HS-5 (cell line): ENCODE measurements around the gene DGKI.
A peak's percentile ranks its signal among the peaks of the same experiment; 100 is the strongest.

Source experiments
- DNase-seq: peaks from one replicate; pipeline ENCODE4 v3.0.0-alpha.2; 2012; ENCODE audit warnings: low read depth

The DGKI gene

DNA sequence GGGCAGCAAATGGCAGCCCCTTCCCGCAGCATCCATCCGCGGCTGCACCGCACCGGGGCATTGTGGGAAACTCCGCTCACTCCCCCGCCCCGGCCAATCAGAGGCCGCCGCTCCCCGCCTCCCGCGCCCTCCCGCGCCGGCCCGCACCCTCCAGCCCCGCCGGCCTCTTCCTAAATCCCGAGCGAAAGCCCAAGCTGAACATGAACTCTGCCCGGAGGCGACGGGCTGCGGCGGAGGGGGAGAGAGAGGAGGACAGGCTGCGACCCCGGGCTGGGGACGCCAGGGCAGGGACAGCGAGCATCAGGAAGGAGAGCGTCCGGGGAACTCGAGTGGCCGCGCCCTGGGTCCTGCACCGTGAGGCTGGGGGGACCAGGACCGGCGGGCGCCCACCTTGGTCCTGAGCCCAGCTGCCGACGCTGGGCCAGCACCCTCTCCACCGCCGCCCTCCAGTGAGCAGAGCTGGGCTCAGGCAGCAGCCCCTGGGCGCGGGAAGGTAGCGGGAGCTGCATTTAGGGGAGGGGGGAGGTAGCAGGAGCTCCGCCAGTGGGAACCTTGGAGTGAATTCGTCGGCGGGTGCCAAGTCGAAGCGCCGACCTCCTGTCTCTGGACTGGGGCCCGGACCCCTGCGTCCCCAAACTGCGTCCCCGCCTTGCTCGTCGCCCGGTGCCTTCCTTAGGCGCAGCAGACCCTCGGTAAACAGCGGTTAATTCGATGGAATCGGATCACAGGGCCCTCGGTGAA is at the start of gene DGKI:
Gene DGKI, minus strand, starts transcription at position 148 of the 741 bp plus-strand sequence.
- DNase-seq: no peak

- no peak for DNase-seq
Measured at GRCh38 chr7:137895301-137896221, 48.8 kb upstream of the DGKI start.

DNA sequence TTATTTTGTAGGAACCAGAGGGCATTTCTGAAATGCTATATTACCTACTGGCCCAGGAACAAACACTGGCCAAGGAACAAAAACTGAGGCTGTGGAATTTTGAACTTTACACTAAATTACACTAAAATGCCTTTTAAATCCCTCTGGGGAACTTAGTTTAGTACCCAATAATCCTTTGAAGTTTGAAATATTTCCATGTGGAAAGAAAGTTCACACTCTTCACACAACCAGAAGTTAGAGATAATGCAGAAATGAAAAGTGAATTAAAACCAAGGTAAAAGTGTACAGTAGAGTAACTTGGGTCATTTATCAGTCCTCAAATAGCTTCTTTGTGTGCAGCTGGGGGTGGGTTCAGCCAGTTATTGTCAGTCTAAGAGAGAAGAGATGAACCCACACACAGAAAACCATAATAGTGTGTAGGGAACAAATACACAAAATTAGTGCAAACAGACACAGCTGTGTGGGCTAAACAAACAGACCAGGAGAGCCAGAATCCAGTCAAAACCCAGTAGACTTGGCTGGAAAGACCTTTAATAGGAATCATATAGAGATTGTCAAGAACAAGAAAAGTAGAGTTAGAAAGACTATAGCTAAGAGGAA is 46.5 kb upstream of the DGKI start:
- no peak for DNase-seq

- DNase-seq: no peak
Measured at GRCh38 chr7:137891016-137891655, 44.4 kb upstream of the DGKI start.

DNA sequence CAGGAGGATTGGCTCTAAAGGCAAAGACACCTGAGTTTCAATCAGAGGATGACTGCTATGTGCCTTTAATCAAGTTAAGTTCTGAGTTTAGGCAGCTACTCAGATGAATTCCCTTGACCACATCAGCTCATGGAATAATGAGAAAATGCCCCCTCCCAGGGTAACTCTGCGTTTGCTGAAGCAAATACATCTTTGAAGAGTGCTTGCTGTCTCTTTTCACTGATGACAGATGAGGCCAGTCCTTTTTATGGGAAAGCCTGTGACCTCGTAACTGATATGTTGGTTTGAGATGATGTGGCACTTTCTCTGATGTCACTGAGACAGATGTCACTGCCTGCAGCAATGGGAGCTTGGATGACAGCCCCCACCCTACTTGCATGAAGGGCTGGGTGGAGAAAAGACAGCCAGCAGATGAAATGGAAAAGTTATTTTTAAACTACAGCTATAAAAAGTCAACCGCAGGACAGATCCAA is 43.7 kb upstream of the DGKI start:
- no peak for DNase-seq

DNA sequence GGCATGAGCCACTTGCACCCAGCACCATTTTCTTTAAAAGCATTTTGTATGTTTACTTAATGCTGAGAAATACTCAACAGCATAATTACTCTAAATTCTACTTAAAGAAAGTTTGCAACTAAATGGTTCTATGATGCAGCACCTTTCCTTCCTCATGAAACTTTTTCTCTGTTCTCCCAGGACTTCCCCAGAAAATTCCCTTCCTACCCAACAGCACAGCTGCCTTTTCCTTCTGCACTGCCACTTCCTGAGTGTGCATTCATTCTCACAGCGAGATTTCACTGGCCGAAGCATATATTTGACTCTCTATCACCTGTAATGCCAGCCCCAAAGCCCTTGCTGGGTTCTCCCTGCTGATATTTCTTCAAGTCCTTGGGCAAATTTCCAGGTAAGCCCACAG is 41.5 kb upstream of the DGKI start:
- DNase-seq: no peak

GRCh38 chr7:137886746-137887145 is 40.0 kb upstream of the DGKI start:
- no peak for DNase-seq

DNA sequence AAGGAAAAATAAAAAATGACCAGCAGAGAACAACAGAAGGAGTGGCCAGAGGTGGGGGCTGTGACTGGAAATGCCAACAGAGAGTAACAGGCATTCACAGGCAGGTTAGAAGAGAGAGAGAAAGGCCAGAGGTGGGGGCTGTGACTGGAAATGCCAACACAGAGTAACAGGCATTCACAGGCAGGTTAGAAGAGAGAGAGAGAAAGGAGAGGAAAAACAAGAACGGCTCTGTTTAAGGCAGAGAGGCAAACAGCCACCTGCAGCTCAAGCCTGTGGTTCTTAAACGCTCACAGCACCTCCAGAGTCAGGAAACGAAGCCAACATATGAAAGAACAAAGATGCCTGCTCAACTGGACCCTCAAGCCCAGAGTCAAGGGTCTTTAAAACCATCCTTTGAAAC is 39.5 kb upstream of the DGKI start:
- no peak for DNase-seq

- DNase-seq: no peak
Measured at GRCh38 chr7:137885678-137886077, 38.9 kb upstream of the DGKI start.

DNA sequence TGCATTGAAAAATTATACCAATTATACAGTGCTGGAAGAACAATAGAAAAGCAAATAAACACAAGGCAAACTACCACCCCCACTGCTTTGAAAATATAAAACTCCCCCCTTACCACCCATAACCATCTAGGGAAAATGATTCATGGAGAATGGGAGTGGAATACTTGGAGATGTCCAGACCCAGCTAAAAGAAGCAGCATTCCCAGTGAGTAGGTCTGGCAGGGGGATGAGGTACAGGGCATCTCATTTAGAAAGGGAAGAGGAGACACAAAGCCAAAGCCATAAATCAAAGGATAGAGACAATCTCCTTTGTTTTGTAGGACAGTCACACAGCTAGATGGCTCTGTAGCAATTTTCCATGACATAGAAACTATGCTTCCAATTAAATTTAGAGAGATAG is 36.0 kb upstream of the DGKI start:
- DNase-seq: no peak

GRCh38 chr7:137882261-137882668 is 35.5 kb upstream of the DGKI start:
- peak; percentile 91 for DNase-seq

DNA sequence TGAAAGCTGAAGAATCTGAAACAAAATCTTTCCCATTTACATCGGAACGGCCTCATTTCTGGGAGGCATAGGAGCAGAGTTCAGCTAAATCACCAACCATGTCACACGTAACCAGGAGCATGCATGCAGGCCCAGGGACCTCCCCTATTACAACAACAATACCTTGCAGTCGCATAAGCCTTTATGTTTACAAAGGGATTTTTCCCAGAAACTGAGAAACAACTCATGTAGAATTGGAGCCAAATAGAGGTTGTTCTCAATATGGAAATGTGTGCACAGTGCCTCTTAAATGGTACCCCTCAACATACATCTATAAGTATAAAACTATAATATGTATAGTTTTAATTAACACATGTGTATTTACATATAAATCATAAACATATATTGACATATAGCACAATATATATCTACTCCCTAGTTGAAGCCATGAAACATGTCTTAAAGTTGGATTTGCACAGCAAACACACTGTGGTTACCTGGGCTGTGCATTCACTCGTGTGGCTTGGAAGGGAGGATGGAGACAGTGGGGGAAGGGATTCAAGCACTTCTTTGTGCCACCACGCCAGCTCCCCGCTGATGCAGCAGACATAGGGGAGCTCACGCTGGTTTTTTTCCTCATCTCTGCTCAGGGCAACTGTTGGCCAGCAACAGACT is 35.0 kb upstream of the DGKI start:
- no peak for DNase-seq

DNA sequence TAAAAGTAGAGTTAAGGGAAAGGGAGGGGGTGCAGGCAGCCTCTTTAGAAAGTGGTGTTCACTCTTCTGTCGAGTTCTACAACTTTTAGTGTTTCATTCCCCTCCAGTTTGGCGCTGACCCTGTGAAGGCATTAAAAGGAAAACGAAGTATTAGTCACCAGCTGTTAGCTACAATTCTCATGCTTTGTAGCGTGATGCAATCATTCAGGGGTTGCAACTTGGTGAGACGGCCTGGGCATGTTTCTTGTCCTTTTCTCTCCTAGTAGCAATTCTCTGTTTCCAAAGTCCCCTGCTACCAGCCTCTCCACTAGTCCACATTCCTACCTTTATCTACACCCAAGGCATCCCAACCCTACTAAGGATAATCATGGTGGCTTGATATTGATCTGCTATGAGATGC is 33.7 kb upstream of the DGKI start:
- no peak for DNase-seq

DNA sequence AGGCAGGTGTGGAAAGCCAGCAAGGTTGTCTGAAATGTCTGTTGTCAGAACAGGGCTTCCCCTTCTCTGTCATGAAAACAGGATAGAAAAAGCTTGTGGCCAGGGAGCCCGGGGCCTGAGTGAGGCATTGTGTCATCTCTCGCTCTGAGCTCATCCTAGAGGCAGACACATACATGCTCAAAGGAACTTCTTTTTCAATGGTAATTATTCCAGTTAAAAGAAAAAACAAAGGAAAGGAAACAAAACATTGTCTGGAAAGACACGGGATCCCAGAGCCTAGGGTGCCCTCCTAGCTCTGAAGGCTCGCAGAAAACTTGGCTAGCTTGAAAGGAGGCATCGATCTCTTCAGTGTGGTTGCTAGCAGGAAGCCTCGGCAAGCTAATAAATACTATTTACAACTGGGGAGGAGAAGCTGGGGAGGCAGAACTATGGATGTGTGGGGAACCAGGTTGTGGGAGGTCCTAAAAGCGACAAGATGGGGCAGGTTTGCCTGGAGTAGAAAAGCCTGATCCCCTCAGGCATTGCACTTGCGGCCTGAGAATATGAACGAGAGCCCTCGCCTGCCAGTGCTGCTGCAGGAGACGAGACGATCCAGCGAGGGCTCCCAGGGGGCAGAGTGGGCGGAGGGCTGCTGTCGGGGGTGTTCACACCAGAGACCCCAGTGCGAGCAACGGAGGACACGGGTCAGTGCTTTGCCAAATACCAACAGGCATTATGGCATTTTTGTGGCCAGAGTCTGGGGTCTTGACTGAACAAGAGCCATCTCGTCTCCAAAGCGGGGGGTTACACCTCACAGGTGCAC is 32.8 kb upstream of the DGKI start:
- DNase-seq: no peak

GRCh38 chr7:137878333-137878961 is 31.7 kb upstream of the DGKI start:
- DNase-seq: no peak

DNA sequence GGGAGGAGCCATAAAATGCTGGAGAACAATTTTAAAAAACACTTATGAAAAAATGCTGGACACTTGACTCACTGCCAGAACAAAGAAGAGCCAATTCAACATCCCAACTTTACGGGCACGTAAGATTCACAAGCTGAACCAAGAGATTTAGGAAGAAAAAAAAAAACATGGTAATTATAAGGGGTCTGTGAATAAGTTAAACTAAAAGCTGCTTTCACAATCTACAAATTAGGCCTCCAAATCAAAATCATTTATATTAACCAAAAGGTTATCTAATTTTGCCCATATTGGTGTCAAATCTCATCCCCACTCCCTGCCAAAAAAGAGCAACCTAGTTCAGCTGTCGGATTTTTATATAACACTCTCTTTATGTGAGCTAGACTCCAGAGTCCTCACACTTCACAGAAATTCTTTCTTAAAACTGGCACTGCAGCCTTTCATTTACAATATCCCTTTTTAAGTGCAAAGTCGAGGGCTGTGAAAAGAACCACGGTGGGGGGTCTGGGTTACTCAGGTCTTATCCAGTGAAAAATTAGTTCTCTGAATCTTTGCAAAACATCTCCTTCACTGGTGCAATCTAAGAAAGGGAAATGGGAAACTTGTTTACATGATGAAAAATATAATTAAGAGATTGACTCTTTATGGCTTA is 30.4 kb upstream of the DGKI start:
- no peak for DNase-seq

DNA sequence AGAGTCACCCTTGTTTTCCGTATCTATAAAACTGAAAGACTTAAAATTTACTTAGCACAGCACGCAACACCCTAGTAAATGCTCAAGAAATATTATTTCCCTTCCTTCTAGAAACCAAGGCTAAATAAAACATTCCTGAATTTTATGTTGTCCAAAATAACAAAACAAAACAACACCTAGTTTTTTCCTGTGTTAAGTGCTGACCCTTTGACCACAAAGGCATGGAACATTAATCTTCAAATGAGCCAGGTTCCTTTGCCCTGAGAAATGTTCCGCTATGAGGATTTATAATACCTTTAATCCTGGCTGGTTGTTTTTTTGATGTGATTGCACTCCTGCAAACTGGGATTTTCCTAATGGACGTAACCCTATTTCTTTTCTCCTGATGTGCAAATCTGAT is 29.0 kb upstream of the DGKI start:
- DNase-seq: no peak

DNA sequence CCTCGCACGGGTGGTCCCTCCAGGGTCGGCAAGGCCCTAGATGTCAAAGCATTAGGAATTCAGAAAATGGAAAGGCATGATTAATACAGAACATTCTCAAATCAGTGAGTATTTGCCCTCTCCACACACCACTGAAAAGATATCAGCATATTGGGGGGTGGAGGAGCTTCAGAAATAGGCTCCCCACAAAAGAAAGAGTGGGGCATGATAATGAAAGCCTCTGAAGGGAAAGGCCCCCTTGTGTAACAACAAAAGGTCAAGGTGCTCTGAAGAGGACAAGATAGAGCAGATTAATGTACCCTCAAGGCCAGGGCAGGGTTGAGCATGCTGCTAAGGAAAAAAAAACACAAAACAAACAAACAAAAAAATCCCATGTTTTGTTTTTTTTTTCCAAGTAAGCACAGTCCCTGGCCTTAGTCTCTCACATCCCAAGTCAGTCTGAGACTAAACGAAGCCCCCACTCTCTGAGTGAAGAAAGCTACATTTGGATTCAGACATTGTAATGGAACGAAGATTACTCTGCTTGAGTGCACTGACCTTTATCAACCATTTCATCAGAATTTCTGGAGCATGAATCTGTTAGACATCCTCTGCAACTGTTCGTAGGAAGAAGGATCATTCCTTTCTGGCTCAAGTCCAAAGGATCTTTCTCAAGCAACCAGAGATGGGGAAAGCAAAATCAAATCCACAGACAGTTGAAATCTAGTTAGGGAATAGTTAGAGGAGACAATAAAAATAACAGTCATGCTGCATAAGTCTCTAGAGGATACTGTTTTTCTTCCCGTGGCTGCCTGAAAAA is 27.4 kb upstream of the DGKI start:
- peak; percentile 64 for DNase-seq

- DNase-seq: no peak
Measured at GRCh38 chr7:137873524-137873923, 26.8 kb upstream of the DGKI start.
